Activated T-helper 1 cell treated with anti-CD3 and anti-CD28 coated beads, Interleukin-12 subunit alpha, Interleukin-12 subunit beta, Interleukin-2, Interleukin-4 antibody, amounts not matched to agents 30 ng/mL and 10 ng/mL and 1 ng/mL, durations not matched to agents 14 hours and 24 hours and 36 hours (primary cell): ENCODE measurements around the gene ANKS1B. TPM values are rescaled to one million over a fixed set of nuclear protein-coding genes. Genes with fewer than 3 reads are reported as not detected.
"Not testable (repeated sequence)": the region's sequence is repeated elsewhere in the genome, so short reads cannot be mapped to it uniquely, and the experiment has no call there.

ENCODE experiments used
- DNase-seq: peaks from one replicate; pipeline ENCODE4 v3.0.0; 2021; ENCODE audit warnings: low spot score
- H3K27ac Mint-ChIP-seq: one replicate; pipeline ENCODE4 v1.8.0; 2021; ENCODE audit warnings: mild to moderate bottlenecking, mixed read lengths
- H3K27me3 Mint-ChIP-seq: one replicate; pipeline ENCODE4 v1.8.0; 2022; ENCODE audit warnings: mild to moderate bottlenecking, moderate library complexity, mixed read lengths; ENCODE audit not compliant: insufficient read depth
- H3K36me3 Mint-ChIP-seq: one replicate; pipeline ENCODE4 v1.8.0; 2021; ENCODE audit warnings: low read depth, mixed read lengths
- H3K4me1 Mint-ChIP-seq: one replicate; pipeline ENCODE4 v1.8.0; 2021; ENCODE audit warnings: low read depth, mixed read lengths
- H3K4me3 Mint-ChIP-seq: one replicate; pipeline ENCODE4 v1.8.0; 2021; ENCODE audit warnings: mild to moderate bottlenecking, moderate library complexity, mixed read lengths
- H3K9me3 Mint-ChIP-seq: one replicate; pipeline ENCODE4 v1.8.0; 2021; ENCODE audit warnings: mixed read lengths
- intact Hi-C: fragments of 100-400 bp; cut with micrococcal nuclease; formaldehyde crosslinking; loops from one replicate; pipeline ENCODE4 v1.15.1; 2024
- total RNA-seq: library from RNA; stranded (reverse); gene quantifications from 2 replicates; pipeline ENCODE4 v1.2.3, GENCODE V29; 2022

ANKS1B gene
- total RNA-seq, 1 donor from 2014 or later: 2.8 TPM

- H3K9me3 Mint-ChIP-seq: no peaks in the 10 kb centered on the region
- H3K4me3 Mint-ChIP-seq: no peak overlapping the region
- no peaks in the 10 kb centered on the region for H3K36me3 Mint-ChIP-seq
- no peak overlapping the region for H3K27ac Mint-ChIP-seq
- no peaks in the 10 kb centered on the region for H3K4me1 Mint-ChIP-seq
- no peak for DNase-seq
- no peaks in the 10 kb centered on the region for H3K27me3 Mint-ChIP-seq
- intact Hi-C loops: no loop called here
These were observed 218.3 kb downstream of the ANKS1B start for GRCh38 chr12:99766408-99766807.

GRCh38 chr12:99765469-99766114 lies 219.1 kb downstream of the ANKS1B start:
- no peaks in the 10 kb centered on the region for H3K4me1 Mint-ChIP-seq
- no peaks in the 10 kb centered on the region for H3K9me3 Mint-ChIP-seq
- intact Hi-C loops: no loop called here
- H3K27ac Mint-ChIP-seq: no peak overlapping the region
- no peaks in the 10 kb centered on the region for H3K36me3 Mint-ChIP-seq
- no peak overlapping the region for H3K4me3 Mint-ChIP-seq
- no peaks in the 10 kb centered on the region for H3K27me3 Mint-ChIP-seq
- DNase-seq: no peak

- H3K36me3 Mint-ChIP-seq: no peaks in the 10 kb centered on the region
- H3K4me1 Mint-ChIP-seq: no peaks in the 10 kb centered on the region
- no peaks in the 10 kb centered on the region for H3K27me3 Mint-ChIP-seq
- H3K9me3 Mint-ChIP-seq: peaks cover 2% of the 10 kb centered on the region
- no peak overlapping the region for H3K4me3 Mint-ChIP-seq
- no peak for DNase-seq
- intact Hi-C loops: no loop called here
- no peak overlapping the region for H3K27ac Mint-ChIP-seq
These were observed 225.3 kb downstream of the ANKS1B start for GRCh38 chr12:99759444-99759843.

GRCh38 chr12:99758997-99759396 lies 225.7 kb downstream of the ANKS1B start:
- peaks cover 7% of the 10 kb centered on the region for H3K9me3 Mint-ChIP-seq
- intact Hi-C loops: no loop called here
- H3K4me3 Mint-ChIP-seq: no peak overlapping the region
- no peak overlapping the region for H3K27ac Mint-ChIP-seq
- DNase-seq: no peak
- no peaks in the 10 kb centered on the region for H3K36me3 Mint-ChIP-seq
- H3K27me3 Mint-ChIP-seq: no peaks in the 10 kb centered on the region
- no peaks in the 10 kb centered on the region for H3K4me1 Mint-ChIP-seq

- H3K27me3 Mint-ChIP-seq: no peaks in the 10 kb centered on the region
- DNase-seq: no peak
- no peaks in the 10 kb centered on the region for H3K36me3 Mint-ChIP-seq
- intact Hi-C loops: no loop called here
- H3K27ac Mint-ChIP-seq: no peak overlapping the region
- no peaks in the 10 kb centered on the region for H3K4me1 Mint-ChIP-seq
- H3K9me3 Mint-ChIP-seq: peaks cover 12% of the 10 kb centered on the region
- H3K4me3 Mint-ChIP-seq: no peak overlapping the region
These were observed 232.0 kb downstream of the ANKS1B start for GRCh38 chr12:99752740-99753139.

GRCh38 chr12:99746538-99746937 lies 238.2 kb downstream of the ANKS1B start:
- H3K27me3 Mint-ChIP-seq: no peaks in the 10 kb centered on the region
- H3K4me3 Mint-ChIP-seq: no peak overlapping the region
- H3K36me3 Mint-ChIP-seq: no peaks in the 10 kb centered on the region
- intact Hi-C loops: no loop called here
- H3K27ac Mint-ChIP-seq: no peak overlapping the region
- DNase-seq: no peak
- no peaks in the 10 kb centered on the region for H3K9me3 Mint-ChIP-seq
- no peaks in the 10 kb centered on the region for H3K4me1 Mint-ChIP-seq

GRCh38 chr12:99745895-99746294 lies 238.8 kb downstream of the ANKS1B start:
- intact Hi-C loops: no loop called here
- Mint-ChIP-seq H3K27me3 (no peaks in the 10 kb centered on the region), H3K9me3 (no peaks in the 10 kb centered on the region), H3K4me3 (no peak overlapping the region), H3K27ac (no peak overlapping the region), H3K36me3 (no peaks in the 10 kb centered on the region), H3K4me1 (no peaks in the 10 kb centered on the region)
- DNase-seq: no peak

- H3K9me3 Mint-ChIP-seq: no peaks in the 10 kb centered on the region
- intact Hi-C loops: no loop called here
- H3K4me3 Mint-ChIP-seq: no peak overlapping the region
- H3K36me3 Mint-ChIP-seq: no peaks in the 10 kb centered on the region
- no peak overlapping the region for H3K27ac Mint-ChIP-seq
- DNase-seq: no peak
- no peaks in the 10 kb centered on the region for H3K4me1 Mint-ChIP-seq
- no peaks in the 10 kb centered on the region for H3K27me3 Mint-ChIP-seq
These were observed 239.6 kb downstream of the ANKS1B start for GRCh38 chr12:99745121-99745520.

- intact Hi-C loops: no loop called here
- no peak overlapping the region for H3K4me3 Mint-ChIP-seq
- no peak for DNase-seq
- H3K27ac Mint-ChIP-seq: no peak overlapping the region
- no peaks in the 10 kb centered on the region for H3K4me1 Mint-ChIP-seq
- H3K36me3 Mint-ChIP-seq: no peaks in the 10 kb centered on the region
- peaks cover 5% of the 10 kb centered on the region for H3K9me3 Mint-ChIP-seq
- H3K27me3 Mint-ChIP-seq: no peaks in the 10 kb centered on the region
These were observed 247.9 kb downstream of the ANKS1B start for GRCh38 chr12:99736760-99737269.

- DNase-seq: no peak
- intact Hi-C loops: no loop called here
- H3K9me3 Mint-ChIP-seq: no peaks in the 10 kb centered on the region
- H3K27ac Mint-ChIP-seq: no peak overlapping the region
- H3K36me3 Mint-ChIP-seq: no peaks in the 10 kb centered on the region
- no peaks in the 10 kb centered on the region for H3K4me1 Mint-ChIP-seq
- no peaks in the 10 kb centered on the region for H3K27me3 Mint-ChIP-seq
- no peak overlapping the region for H3K4me3 Mint-ChIP-seq
These were observed 252.6 kb downstream of the ANKS1B start for GRCh38 chr12:99732131-99732530.

- no peak for DNase-seq
- Mint-ChIP-seq H3K4me1 (no peaks in the 10 kb centered on the region), H3K27ac (no peak overlapping the region), H3K27me3 (no peaks in the 10 kb centered on the region), H3K36me3 (no peaks in the 10 kb centered on the region), H3K9me3 (no peaks in the 10 kb centered on the region), H3K4me3 (no peak overlapping the region)
- intact Hi-C loops: no loop called here
These were observed 261.8 kb downstream of the ANKS1B start for GRCh38 chr12:99722690-99723486.

GRCh38 chr12:99721715-99722275 lies 262.9 kb downstream of the ANKS1B start:
- Mint-ChIP-seq H3K27ac (no peak overlapping the region), H3K9me3 (peaks cover 2% of the 10 kb centered on the region), H3K4me1 (no peaks in the 10 kb centered on the region), H3K27me3 (no peaks in the 10 kb centered on the region), H3K36me3 (no peaks in the 10 kb centered on the region), H3K4me3 (no peak overlapping the region)
- DNase-seq: no peak
- intact Hi-C loops: no loop called here

GRCh38 chr12:99720083-99720465 lies 264.7 kb downstream of the ANKS1B start:
- H3K36me3 Mint-ChIP-seq, DNase-seq, H3K27ac Mint-ChIP-seq, H3K27me3 Mint-ChIP-seq, H3K4me1 Mint-ChIP-seq, H3K4me3 Mint-ChIP-seq, intact Hi-C loops, H3K9me3 Mint-ChIP-seq: not testable (repeated sequence)
